ENCODE data around the gene CCDC187. TPM values are rescaled to one million over a fixed set of nuclear protein-coding genes. Genes with fewer than 3 reads are reported as not detected.

CCDC187 gene
- polyA plus RNA-seq, 3 donors, result not detected

GRCh38 chr9:136209232-136209631 is 94.7 kb downstream of the CCDC187 start:
- 95% methylated on average over 13 of the region's 17 CpGs for WGBS (ENCODE audit: insufficient coverage)
- no peaks in the 10 kb centered on the region for H3K79me2 ChIP-seq (ENCODE audit: insufficient read depth, low read length)
- no peaks in the 10 kb centered on the region for H3K4me1 ChIP-seq (ENCODE audit: control insufficient read depth in 1 of 2, insufficient read depth in 2 of 2, low read length in 2 of 2)
- peaks cover 1 to 8% of the 10 kb centered on the region in 2 donors for H3K9me3 ChIP-seq (replicated peaks in 1 of 2; ENCODE audit: control insufficient read depth in 1 of 2, insufficient read depth in 1 of 2, low read length in 2 of 2)
- Mint-ChIP-seq H3K9me3 (peaks cover 0 to 9% (median 3%) of the 10 kb centered on the region in 7 donors), H3K4me1 (peaks cover 6% of the 10 kb centered on the region), H3K27ac (no peak overlapping the region), H3K4me3 (no peak overlapping the region), H3K36me3 (peaks cover 41 to 42% of the 10 kb centered on the region in 2 donors), H3K27me3 (ENCODE audit: low read depth in 3 of 3) (peaks cover 11 to 22% (median 12%) of the 10 kb centered on the region in 3 donors)
- H3K4me2 ChIP-seq (replicated peaks; ENCODE audit: extremely low read depth, low read length, poor library complexity, severe bottlenecking), result no peak overlapping the region
- no peak overlapping the region for H3K27ac ChIP-seq (ENCODE audit: low read depth in 1 of 2, low read length in 2 of 2)
- TF ChIP-seq CTCF (IDR thresholded peaks at IDR 0.05), result no peak
- H4K20me1 ChIP-seq (ENCODE audit: insufficient read depth, low read length), result no peaks in the 10 kb centered on the region
- peaks cover 3 to 13% of the 10 kb centered on the region in 2 donors for H3K27me3 ChIP-seq (ENCODE audit: control insufficient read depth in 2 of 2, insufficient read depth in 2 of 2, low read length in 2 of 2)
- intact Hi-C loops (cut with micrococcal nuclease), result no loop called here
- H3K9ac ChIP-seq (ENCODE audit: insufficient read depth, low read length, poor library complexity, severe bottlenecking), result no peak overlapping the region
- peaks cover 11 to 28% of the 10 kb centered on the region in 2 donors for H3K36me3 ChIP-seq (replicated peaks in 1 of 2; ENCODE audit: control insufficient read depth in 1 of 2, insufficient read depth in 2 of 2, low read length in 2 of 2)
- no peak for DNase-seq
- H2AFZ ChIP-seq (ENCODE audit: insufficient read depth, low read depth, low read length, poor library complexity, severe bottlenecking), result no peak overlapping the region
- H3K4me3 ChIP-seq (replicated peaks in 1 of 3; ENCODE audit: low read depth in 2 of 3, low read length in 3 of 3), result no peak overlapping the region

GRCh38 chr9:136208675-136209074 is 95.2 kb downstream of the CCDC187 start:
- no peak for DNase-seq
- 94% methylated on average over 16 of the region's 17 CpGs for WGBS (ENCODE audit: insufficient coverage)
- Mint-ChIP-seq H3K27ac (no peak overlapping the region), H3K27me3 (ENCODE audit: low read depth in 3 of 3) (peaks cover 16 to 27% (median 16%) of the 10 kb centered on the region in 3 donors), H3K9me3 (peaks cover 0 to 3% (median 1%) of the 10 kb centered on the region in 7 donors), H3K4me3 (no peak overlapping the region), H3K36me3 (peaks cover 36 to 38% of the 10 kb centered on the region in 2 donors), H3K4me1 (peaks cover 6% of the 10 kb centered on the region)
- intact Hi-C loops (cut with micrococcal nuclease), result no loop called here
- Histone ChIP-seq H3K36me3 (replicated peaks in 1 of 2; ENCODE audit: control insufficient read depth in 1 of 2, insufficient read depth in 2 of 2, low read length in 2 of 2) (peaks cover 6 to 22% of the 10 kb centered on the region in 2 donors), H2AFZ (ENCODE audit: insufficient read depth, low read depth, low read length, poor library complexity, severe bottlenecking) (no peak overlapping the region), H4K20me1 (ENCODE audit: insufficient read depth, low read length) (no peaks in the 10 kb centered on the region), H3K79me2 (ENCODE audit: insufficient read depth, low read length) (no peaks in the 10 kb centered on the region), H3K27me3 (ENCODE audit: control insufficient read depth in 2 of 2, insufficient read depth in 2 of 2, low read length in 2 of 2) (peaks cover 5 to 18% of the 10 kb centered on the region in 2 donors), H3K4me3 (replicated peaks in 1 of 3; ENCODE audit: low read depth in 2 of 3, low read length in 3 of 3) (no peak overlapping the region), H3K9me3 (replicated peaks in 1 of 2; ENCODE audit: control insufficient read depth in 1 of 2, insufficient read depth in 1 of 2, low read length in 2 of 2) (peaks cover 3 to 7% of the 10 kb centered on the region in 2 donors), H3K9ac (ENCODE audit: insufficient read depth, low read length, poor library complexity, severe bottlenecking) (no peak overlapping the region), H3K4me2 (replicated peaks; ENCODE audit: extremely low read depth, low read length, poor library complexity, severe bottlenecking) (no peak overlapping the region), H3K4me1 (ENCODE audit: control insufficient read depth in 1 of 2, insufficient read depth in 2 of 2, low read length in 2 of 2) (no peaks in the 10 kb centered on the region), H3K27ac (ENCODE audit: low read depth in 1 of 2, low read length in 2 of 2) (no peak overlapping the region)
- TF ChIP-seq CTCF (IDR thresholded peaks at IDR 0.05), result no peak
